GM23338 (cell line): Measurements from ENCODE around the gene TAOK1. TPM values are rescaled to one million over a fixed set of nuclear protein-coding genes. Genes with fewer than 3 reads are reported as not detected.

Experiments used
- EZH2phosphoT487 ChIP-seq: fragments of 200-600 bp; sonication (generic); IDR thresholded peaks from one replicate; pipeline ENCODE4 v1.8.1; 2018; ENCODE audit warnings: antibody characterized with exemption; ENCODE audit not compliant: unreplicated experiment
- STAT1 ChIP-seq: IDR thresholded peaks from one replicate; pipeline ENCODE4 v1.6.1; 2016; ENCODE audit warnings: antibody characterized with exemption; ENCODE audit not compliant: unreplicated experiment
- ZNF331 ChIP-seq: fragments of 250-450 bp; sonication (Bioruptor Pico); IDR thresholded peaks from 2 replicates; pipeline ENCODE4 v1.5.0; 2020; ENCODE audit warnings: low read depth, mild to moderate bottlenecking, moderate library complexity
- polyA plus RNA-seq: library from polyadenylated mRNA; unstranded; fragments of >200 nt; fragmentation: Nextera tagmentation; extraction: Ambion mirVana; gene quantifications from 2 replicates; pipeline ENCODE4 v1.2.1, GENCODE V29; 2016
- total RNA-seq: library from RNA; depleted of rRNA; stranded (reverse); fragments of >200 nt; shearing (Covaris generic); gene quantifications from 2 replicates; pipeline ENCODE4 v1.2.3, GENCODE V29; 2014
- TF ChIP-seq, protein P1 (sequence below): fragments of 250-450 bp; sonication (Bioruptor Pico); IDR thresholded peaks from 2 replicates; pipeline ENCODE4 v1.5.0; 2020; ENCODE audit warnings: mild to moderate bottlenecking, moderate library complexity
- TF ChIP-seq, protein P2 (sequence below): IDR thresholded peaks from 2 replicates; pipeline ENCODE4 v1.6.1; 2016; ENCODE audit warnings: antibody characterized with exemption

TAOK1 gene
- total and polyA plus RNA-seq, 2 experiments from 2014 or later = 19.4 to 69.8 TPM

DNA sequence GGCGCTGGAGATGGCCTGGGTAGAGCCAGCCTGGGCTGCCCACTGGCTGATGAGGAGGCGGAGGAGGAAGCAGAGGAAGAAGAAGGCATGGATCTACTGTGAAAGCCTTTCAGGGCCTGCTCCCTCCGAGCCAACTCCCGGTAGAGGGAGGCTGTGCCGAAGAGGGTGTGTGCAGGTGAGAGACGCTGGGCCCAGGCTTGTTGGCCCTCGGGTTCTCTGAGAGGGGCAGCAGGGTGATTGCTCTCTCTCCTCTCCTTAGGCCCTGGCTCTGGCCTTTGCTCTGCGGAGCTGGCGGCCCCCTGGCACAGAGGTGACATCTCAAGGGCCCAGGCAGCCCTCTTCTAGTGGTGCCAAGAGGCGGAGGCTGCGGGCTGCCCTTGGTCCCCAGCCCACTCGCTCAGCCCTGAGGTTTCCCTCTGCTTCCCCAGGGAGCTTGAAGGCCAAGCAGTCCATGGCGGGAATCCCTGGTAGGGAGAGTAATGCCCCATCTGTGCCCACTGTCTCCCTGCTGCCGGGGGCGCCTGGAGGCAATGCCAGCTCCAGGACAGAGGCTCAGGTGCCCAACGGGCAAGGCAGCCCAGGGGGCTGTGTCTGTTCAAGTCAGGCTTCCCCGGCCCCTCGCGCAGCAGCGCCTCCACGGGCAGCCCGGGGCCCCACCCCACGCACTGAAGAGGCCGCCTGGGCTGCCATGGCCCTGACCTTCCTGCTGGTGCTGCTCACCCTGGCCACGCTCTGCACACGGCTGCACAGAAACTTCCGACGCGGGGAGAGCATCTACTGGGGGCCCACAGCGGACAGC, 181.9 kb downstream of the TAOK1 start (continued):
- TF ChIP-seq, protein P1, sequence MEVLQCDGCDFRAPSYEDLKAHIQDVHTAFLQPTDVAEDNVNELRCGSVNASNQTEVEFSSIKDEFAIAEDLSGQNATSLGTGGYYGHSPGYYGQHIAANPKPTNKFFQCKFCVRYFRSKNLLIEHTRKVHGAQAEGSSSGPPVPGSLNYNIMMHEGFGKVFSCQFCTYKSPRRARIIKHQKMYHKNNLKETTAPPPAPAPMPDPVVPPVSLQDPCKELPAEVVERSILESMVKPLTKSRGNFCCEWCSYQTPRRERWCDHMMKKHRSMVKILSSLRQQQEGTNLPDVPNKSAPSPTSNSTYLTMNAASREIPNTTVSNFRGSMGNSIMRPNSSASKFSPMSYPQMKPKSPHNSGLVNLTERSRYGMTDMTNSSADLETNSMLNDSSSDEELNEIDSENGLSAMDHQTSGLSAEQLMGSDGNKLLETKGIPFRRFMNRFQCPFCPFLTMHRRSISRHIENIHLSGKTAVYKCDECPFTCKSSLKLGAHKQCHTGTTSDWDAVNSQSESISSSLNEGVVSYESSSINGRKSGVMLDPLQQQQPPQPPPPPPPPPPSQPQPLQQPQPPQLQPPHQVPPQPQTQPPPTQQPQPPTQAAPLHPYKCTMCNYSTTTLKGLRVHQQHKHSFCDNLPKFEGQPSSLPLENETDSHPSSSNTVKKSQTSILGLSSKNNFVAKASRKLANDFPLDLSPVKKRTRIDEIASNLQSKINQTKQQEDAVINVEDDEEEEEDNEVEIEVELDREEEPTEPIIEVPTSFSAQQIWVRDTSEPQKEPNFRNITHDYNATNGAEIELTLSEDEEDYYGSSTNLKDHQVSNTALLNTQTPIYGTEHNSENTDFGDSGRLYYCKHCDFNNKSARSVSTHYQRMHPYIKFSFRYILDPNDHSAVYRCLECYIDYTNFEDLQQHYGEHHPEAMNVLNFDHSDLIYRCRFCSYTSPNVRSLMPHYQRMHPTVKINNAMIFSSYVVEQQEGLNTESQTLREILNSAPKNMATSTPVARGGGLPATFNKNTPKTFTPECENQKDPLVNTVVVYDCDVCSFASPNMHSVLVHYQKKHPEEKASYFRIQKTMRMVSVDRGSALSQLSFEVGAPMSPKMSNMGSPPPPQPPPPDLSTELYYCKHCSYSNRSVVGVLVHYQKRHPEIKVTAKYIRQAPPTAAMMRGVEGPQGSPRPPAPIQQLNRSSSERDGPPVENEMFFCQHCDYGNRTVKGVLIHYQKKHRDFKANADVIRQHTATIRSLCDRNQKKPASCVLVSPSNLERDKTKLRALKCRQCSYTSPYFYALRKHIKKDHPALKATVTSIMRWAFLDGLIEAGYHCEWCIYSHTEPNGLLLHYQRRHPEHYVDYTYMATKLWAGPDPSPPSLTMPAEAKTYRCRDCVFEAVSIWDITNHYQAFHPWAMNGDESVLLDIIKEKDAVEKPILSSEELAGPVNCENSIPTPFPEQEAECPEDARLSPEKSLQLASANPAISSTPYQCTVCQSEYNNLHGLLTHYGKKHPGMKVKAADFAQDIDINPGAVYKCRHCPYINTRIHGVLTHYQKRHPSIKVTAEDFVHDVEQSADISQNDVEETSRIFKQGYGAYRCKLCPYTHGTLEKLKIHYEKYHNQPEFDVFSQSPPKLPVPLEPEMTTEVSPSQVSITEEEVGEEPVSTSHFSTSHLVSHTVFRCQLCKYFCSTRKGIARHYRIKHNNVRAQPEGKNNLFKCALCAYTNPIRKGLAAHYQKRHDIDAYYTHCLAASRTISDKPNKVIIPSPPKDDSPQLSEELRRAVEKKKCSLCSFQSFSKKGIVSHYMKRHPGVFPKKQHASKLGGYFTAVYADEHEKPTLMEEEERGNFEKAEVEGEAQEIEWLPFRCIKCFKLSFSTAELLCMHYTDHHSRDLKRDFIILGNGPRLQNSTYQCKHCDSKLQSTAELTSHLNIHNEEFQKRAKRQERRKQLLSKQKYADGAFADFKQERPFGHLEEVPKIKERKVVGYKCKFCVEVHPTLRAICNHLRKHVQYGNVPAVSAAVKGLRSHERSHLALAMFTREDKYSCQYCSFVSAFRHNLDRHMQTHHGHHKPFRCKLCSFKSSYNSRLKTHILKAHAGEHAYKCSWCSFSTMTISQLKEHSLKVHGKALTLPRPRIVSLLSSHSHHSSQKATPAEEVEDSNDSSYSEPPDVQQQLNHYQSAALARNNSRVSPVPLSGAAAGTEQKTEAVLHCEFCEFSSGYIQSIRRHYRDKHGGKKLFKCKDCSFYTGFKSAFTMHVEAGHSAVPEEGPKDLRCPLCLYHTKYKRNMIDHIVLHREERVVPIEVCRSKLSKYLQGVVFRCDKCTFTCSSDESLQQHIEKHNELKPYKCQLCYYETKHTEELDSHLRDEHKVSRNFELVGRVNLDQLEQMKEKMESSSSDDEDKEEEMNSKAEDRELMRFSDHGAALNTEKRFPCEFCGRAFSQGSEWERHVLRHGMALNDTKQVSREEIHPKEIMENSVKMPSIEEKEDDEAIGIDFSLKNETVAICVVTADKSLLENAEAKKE (CRISPR knock-in tag) = no peak
- TF ChIP-seq STAT1 (no peak), ZNF331 (CRISPR knock-in tag) (no peak), EZH2phosphoT487 (no peak)
- TF ChIP-seq, protein P2, sequence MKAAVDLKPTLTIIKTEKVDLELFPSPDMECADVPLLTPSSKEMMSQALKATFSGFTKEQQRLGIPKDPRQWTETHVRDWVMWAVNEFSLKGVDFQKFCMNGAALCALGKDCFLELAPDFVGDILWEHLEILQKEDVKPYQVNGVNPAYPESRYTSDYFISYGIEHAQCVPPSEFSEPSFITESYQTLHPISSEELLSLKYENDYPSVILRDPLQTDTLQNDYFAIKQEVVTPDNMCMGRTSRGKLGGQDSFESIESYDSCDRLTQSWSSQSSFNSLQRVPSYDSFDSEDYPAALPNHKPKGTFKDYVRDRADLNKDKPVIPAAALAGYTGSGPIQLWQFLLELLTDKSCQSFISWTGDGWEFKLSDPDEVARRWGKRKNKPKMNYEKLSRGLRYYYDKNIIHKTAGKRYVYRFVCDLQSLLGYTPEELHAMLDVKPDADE = no peak
